Stomach (tissue), 4 donors: Measurements from ENCODE around the gene CES5A.

Experiments
- POLR2AphosphoS5 ChIP-seq, 3 donors: sonication (generic); formaldehyde crosslinking; IDR thresholded peaks; one replicate each; pipeline ENCODE4 v1.6.1; 2016; ENCODE audit warnings: antibody characterized with exemption in 3 of 3
- TF ChIP-seq, protein P1 (sequence below), 7 experiments: fragments of 450-650 bp in 4 of 7; fragments of 200-600 bp in 3 of 7; sonication (generic) in 3 of 7; IDR thresholded peaks; one replicate each; pipeline ENCODE4 v1.5.1; 2016 to 2019; ENCODE audit warnings: antibody characterized with exemption in 7 of 7, control low read depth in 2 of 7, mild to moderate bottlenecking in 1 of 7

DNA sequence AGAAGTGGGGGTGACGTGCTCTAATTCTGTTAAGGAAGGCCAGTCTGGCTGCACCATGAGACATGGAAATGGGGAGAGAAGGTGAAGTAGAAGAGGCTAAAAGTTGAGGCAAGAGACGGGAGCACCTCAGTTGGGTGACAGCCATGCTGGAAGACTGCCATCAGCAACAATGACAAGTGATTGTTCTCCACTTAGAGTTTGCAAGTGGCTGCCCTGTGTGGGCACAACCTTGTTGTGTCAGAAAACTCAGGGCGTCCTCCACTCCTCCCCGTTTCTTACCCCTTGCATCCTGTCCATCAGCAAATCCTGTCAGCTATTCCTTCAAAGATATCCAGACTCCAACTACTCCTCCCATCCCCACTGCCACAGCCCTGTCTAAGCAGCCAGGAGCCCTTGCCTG, 59.9 kb downstream of the CES5A start:
- TF ChIP-seq, protein P1, sequence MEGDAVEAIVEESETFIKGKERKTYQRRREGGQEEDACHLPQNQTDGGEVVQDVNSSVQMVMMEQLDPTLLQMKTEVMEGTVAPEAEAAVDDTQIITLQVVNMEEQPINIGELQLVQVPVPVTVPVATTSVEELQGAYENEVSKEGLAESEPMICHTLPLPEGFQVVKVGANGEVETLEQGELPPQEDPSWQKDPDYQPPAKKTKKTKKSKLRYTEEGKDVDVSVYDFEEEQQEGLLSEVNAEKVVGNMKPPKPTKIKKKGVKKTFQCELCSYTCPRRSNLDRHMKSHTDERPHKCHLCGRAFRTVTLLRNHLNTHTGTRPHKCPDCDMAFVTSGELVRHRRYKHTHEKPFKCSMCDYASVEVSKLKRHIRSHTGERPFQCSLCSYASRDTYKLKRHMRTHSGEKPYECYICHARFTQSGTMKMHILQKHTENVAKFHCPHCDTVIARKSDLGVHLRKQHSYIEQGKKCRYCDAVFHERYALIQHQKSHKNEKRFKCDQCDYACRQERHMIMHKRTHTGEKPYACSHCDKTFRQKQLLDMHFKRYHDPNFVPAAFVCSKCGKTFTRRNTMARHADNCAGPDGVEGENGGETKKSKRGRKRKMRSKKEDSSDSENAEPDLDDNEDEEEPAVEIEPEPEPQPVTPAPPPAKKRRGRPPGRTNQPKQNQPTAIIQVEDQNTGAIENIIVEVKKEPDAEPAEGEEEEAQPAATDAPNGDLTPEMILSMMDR (IDR thresholded peaks at IDR 0.05), result no peak
- TF ChIP-seq POLR2AphosphoS5 (IDR thresholded peaks at IDR 0.05), result no peak
